Esophagus (tissue), 2 donors: ENCODE results near the gene FBN1. TPM values are rescaled to one million over a fixed set of nuclear protein-coding genes. Genes with fewer than 3 reads are reported as not detected.

Source experiments
- H3K27ac ChIP-seq, 2 donors: one replicate each; pipeline ENCODE4 v1.5.1; 2013; ENCODE audit warnings: low read depth in 2 of 2, mild to moderate bottlenecking in 2 of 2, inconsistent platforms in 1 of 2, low read length in 1 of 2, moderate library complexity in 1 of 2
- H3K27me3 ChIP-seq, 2 donors: one replicate each; pipeline ENCODE4 v1.6.1; 2013; ENCODE audit warnings: low read length in 2 of 2, control low read depth in 1 of 2, mild to moderate bottlenecking in 1 of 2; ENCODE audit not compliant: insufficient read depth in 2 of 2, control insufficient read depth in 1 of 2
- H3K36me3 ChIP-seq, 2 donors: one replicate each; pipeline ENCODE4 v1.6.1; 2013; ENCODE audit warnings: low read length in 1 of 2; ENCODE audit not compliant: control insufficient read depth in 2 of 2, insufficient read depth in 2 of 2
- H3K4me1 ChIP-seq, 2 donors: one replicate each; pipeline ENCODE4 v1.6.1; 2013; ENCODE audit warnings: low read length in 1 of 2; ENCODE audit not compliant: control insufficient read depth in 2 of 2, insufficient read depth in 2 of 2
- H3K4me3 ChIP-seq, 2 donors: one replicate each; pipeline ENCODE4 v1.5.1; 2013; ENCODE audit warnings: low read length in 2 of 2, mild to moderate bottlenecking in 2 of 2, low read depth in 1 of 2, moderate library complexity in 1 of 2
- H3K9me3 ChIP-seq, 2 donors: one replicate each; pipeline ENCODE4 v1.6.1; 2013; ENCODE audit warnings: mild to moderate bottlenecking in 2 of 2, low read depth in 1 of 2, low read length in 1 of 2, moderate library complexity in 1 of 2; ENCODE audit not compliant: control insufficient read depth in 2 of 2, insufficient read depth in 1 of 2
- WGBS, 2 donors: extraction: QIAGEN DNeasy Blood & Tissue Kit; methylation state at CpG; one replicate each; pipeline ENCODE4 v1.1.7; 2013; 5-methylcytosine and 5-hydroxymethylcytosine counted together
- polyA plus RNA-seq, 2 donors: library from polyadenylated mRNA; stranded (reverse); fragments of 200-250 nt; gene quantifications; one replicate each; pipeline ENCODE4 v1.2.3, GENCODE V29; 2013
- donor health status: healthy with polysubstance abuse.
- donor health status: Bipolar disorder and iron deficiency.

Gene FBN1
- polyA plus RNA-seq, 2 donors: 1.8 to 6.4 TPM

GRCh38 chr15:48475600-48476395, 169.7 kb downstream of the FBN1 start:
- Histone ChIP-seq H3K27me3 (no peaks in the 10 kb centered on the region), H3K36me3 (peaks cover 0 to 2% of the 10 kb centered on the region in 2 donors), H3K4me3 (no peak overlapping the region), H3K9me3 (no peaks in the 10 kb centered on the region), H3K27ac (no peak overlapping the region), H3K4me1 (no peaks in the 10 kb centered on the region)
- 97 to 100% methylated on average over 2 of the region's 2 CpGs for WGBS, 2 donors

GRCh38 chr15:48473667-48474066, 171.8 kb downstream of the FBN1 start:
- Histone ChIP-seq H3K36me3 (peaks cover 0 to 7% of the 10 kb centered on the region in 2 donors), H3K4me3 (no peak overlapping the region), H3K4me1 (no peaks in the 10 kb centered on the region), H3K27me3 (no peaks in the 10 kb centered on the region), H3K27ac (no peak overlapping the region), H3K9me3 (no peaks in the 10 kb centered on the region)
- 92 to 97% methylated on average over 2 of the region's 2 CpGs for WGBS, 2 donors

GRCh38 chr15:48472756-48473155, 172.8 kb downstream of the FBN1 start:
- no peak overlapping the region for H3K27ac ChIP-seq
- H3K9me3 ChIP-seq: no peaks in the 10 kb centered on the region
- H3K4me1 ChIP-seq: no peaks in the 10 kb centered on the region
- WGBS, 2 donors: 68 to 69% methylated on average over 2 of the region's 2 CpGs
- H3K27me3 ChIP-seq: no peaks in the 10 kb centered on the region
- peaks cover 0 to 7% of the 10 kb centered on the region in 2 donors for H3K36me3 ChIP-seq
- no peak overlapping the region for H3K4me3 ChIP-seq

- Histone ChIP-seq H3K36me3 (peaks cover 0 to 7% of the 10 kb centered on the region in 2 donors), H3K4me3 (no peak overlapping the region), H3K27me3 (no peaks in the 10 kb centered on the region), H3K4me1 (no peaks in the 10 kb centered on the region), H3K9me3 (no peaks in the 10 kb centered on the region), H3K27ac (no peak overlapping the region)
- WGBS, 2 donors: 82 to 83% methylated on average over 5 of the region's 5 CpGs
These were observed 174.4 kb downstream of the FBN1 start for GRCh38 chr15:48471073-48471472.

GRCh38 chr15:48470096-48470495, 175.4 kb downstream of the FBN1 start:
- no peak overlapping the region for H3K4me3 ChIP-seq
- peaks cover 0 to 7% of the 10 kb centered on the region in 2 donors for H3K36me3 ChIP-seq
- 82 to 88% methylated on average over 4 of the region's 4 CpGs for WGBS, 2 donors
- no peak overlapping the region for H3K27ac ChIP-seq
- no peaks in the 10 kb centered on the region for H3K9me3 ChIP-seq
- H3K27me3 ChIP-seq: no peaks in the 10 kb centered on the region
- no peaks in the 10 kb centered on the region for H3K4me1 ChIP-seq

GRCh38 chr15:48469681-48470080, 175.8 kb downstream of the FBN1 start:
- Histone ChIP-seq H3K4me3 (no peak overlapping the region), H3K4me1 (no peaks in the 10 kb centered on the region), H3K27me3 (no peaks in the 10 kb centered on the region), H3K36me3 (peaks cover 0 to 7% of the 10 kb centered on the region in 2 donors), H3K27ac (no peak overlapping the region), H3K9me3 (no peaks in the 10 kb centered on the region)
- WGBS, 2 donors: 84 to 90% methylated on average over 5 of the region's 5 CpGs

- Histone ChIP-seq H3K4me3 (no peak overlapping the region), H3K4me1 (no peaks in the 10 kb centered on the region), H3K27ac (no peak overlapping the region), H3K36me3 (peaks cover 0 to 7% of the 10 kb centered on the region in 2 donors), H3K9me3 (no peaks in the 10 kb centered on the region), H3K27me3 (no peaks in the 10 kb centered on the region)
- 91% methylated on average over 6 of the region's 6 CpGs for WGBS, 2 donors
These were observed 176.2 kb downstream of the FBN1 start for GRCh38 chr15:48469271-48469670.

- Histone ChIP-seq H3K27me3 (no peaks in the 10 kb centered on the region), H3K36me3 (peaks cover 0 to 5% of the 10 kb centered on the region in 2 donors), H3K9me3 (no peaks in the 10 kb centered on the region), H3K27ac (no peak overlapping the region), H3K4me3 (no peak overlapping the region), H3K4me1 (no peaks in the 10 kb centered on the region)
- WGBS, 2 donors: 90 to 91% methylated on average over 4 of the region's 4 CpGs
These were observed 177.7 kb downstream of the FBN1 start for GRCh38 chr15:48467801-48468200.

- 95 to 98% methylated on average over 1 of the region's 1 CpG for WGBS, 2 donors
- H3K27ac ChIP-seq: no peak overlapping the region
- H3K4me1 ChIP-seq: no peaks in the 10 kb centered on the region
- no peaks in the 10 kb centered on the region for H3K27me3 ChIP-seq
- H3K4me3 ChIP-seq: no peak overlapping the region
- H3K36me3 ChIP-seq: peaks cover 0 to 5% of the 10 kb centered on the region in 2 donors
- H3K9me3 ChIP-seq: no peaks in the 10 kb centered on the region
These were observed 178.7 kb downstream of the FBN1 start for GRCh38 chr15:48466820-48467219.

GRCh38 chr15:48466079-48466478, 179.4 kb downstream of the FBN1 start:
- peaks cover 0 to 5% of the 10 kb centered on the region in 2 donors for H3K36me3 ChIP-seq
- no peak overlapping the region for H3K4me3 ChIP-seq
- no peaks in the 10 kb centered on the region for H3K27me3 ChIP-seq
- no peaks in the 10 kb centered on the region for H3K9me3 ChIP-seq
- H3K4me1 ChIP-seq: no peaks in the 10 kb centered on the region
- no peak overlapping the region for H3K27ac ChIP-seq
